ENCODE results near the gene TMEM273. TPM values are rescaled to one million over a fixed set of nuclear protein-coding genes. Genes with fewer than 3 reads are reported as not detected.

The TMEM273 gene
- total RNA-seq, 2 donors from 2014 or later: 4.3 to 9.3 TPM

DNA sequence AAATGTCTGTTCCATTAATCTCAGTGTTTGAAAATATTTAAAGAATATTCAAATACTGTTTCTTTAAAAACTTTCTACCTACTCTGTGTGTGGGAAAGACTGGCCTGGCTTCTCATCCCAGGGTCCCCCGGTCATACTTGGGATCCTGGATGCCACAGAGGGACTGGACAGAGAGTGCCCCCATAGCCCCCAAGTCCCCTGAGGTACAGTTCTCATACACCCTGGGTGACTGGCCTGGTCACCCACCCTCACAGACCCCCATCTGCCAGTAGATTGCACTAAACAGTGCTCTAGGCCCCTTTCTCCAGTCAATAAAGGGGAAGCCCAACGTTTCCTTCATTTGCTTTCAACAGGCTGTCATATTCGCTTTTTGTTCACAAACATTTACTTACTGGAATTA is 3.0 kb downstream of the TMEM273 start:
- no peak for ATAC-seq
- Histone ChIP-seq H3K36me3 (replicated peaks in 1 of 2; ENCODE audit: insufficient read depth in 1 of 2, low read depth in 2 of 2) (no peaks in the 10 kb centered on the region), H3K4me3 (no peak overlapping the region), H3K27me3 (no peaks in the 10 kb centered on the region), H3K27ac (no peak overlapping the region), H3K9me3 (no peaks in the 10 kb centered on the region), H3K4me1 (no peaks in the 10 kb centered on the region)
- DNase-seq: no peak
- no peak for TF ChIP-seq POLR2A (IDR thresholded peaks at IDR 0.05)
- TF ChIP-seq, protein P1, sequence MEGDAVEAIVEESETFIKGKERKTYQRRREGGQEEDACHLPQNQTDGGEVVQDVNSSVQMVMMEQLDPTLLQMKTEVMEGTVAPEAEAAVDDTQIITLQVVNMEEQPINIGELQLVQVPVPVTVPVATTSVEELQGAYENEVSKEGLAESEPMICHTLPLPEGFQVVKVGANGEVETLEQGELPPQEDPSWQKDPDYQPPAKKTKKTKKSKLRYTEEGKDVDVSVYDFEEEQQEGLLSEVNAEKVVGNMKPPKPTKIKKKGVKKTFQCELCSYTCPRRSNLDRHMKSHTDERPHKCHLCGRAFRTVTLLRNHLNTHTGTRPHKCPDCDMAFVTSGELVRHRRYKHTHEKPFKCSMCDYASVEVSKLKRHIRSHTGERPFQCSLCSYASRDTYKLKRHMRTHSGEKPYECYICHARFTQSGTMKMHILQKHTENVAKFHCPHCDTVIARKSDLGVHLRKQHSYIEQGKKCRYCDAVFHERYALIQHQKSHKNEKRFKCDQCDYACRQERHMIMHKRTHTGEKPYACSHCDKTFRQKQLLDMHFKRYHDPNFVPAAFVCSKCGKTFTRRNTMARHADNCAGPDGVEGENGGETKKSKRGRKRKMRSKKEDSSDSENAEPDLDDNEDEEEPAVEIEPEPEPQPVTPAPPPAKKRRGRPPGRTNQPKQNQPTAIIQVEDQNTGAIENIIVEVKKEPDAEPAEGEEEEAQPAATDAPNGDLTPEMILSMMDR (IDR thresholded peaks at IDR 0.05): no peak
- WGBS, 2 donors: 69 to 73% methylated on average over 3 of the region's 3 CpGs
- intact Hi-C loops (cut with DNase I): no loop called here

DNA sequence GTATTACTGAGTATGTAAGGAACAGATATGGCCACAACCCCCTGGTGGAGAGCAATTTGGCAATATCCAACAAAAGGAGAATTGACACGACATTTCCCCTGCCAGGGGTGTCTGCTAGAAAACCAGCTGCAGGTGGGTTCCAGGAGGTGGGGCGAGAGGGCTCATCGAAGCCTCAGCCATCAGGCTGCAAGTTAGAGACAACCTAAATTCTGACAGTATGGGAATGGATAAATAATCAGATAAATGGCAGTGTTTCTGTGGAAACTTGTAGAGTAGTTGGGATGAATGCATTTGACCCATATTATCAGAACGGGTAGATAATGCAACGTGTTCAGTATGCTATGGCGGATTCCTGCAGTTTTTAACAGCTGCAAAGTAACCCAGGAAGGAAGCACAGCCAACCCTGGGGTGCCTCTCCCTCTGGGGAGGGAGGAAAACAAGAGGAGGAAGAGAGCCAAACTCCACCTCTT is 3.5 kb downstream of the TMEM273 start:
- intact Hi-C loops (cut with DNase I): no loop called here
- H3K4me1 ChIP-seq: no peaks in the 10 kb centered on the region
- no peaks in the 10 kb centered on the region for H3K36me3 ChIP-seq (replicated peaks in 1 of 2; ENCODE audit: insufficient read depth in 1 of 2, low read depth in 2 of 2)
- ATAC-seq: no peak
- H3K27me3 ChIP-seq: no peaks in the 10 kb centered on the region
- no peaks in the 10 kb centered on the region for H3K9me3 ChIP-seq
- no peak overlapping the region for H3K27ac ChIP-seq
- TF ChIP-seq POLR2A (IDR thresholded peaks at IDR 0.05): no peak
- TF ChIP-seq, protein P1 (IDR thresholded peaks at IDR 0.05): no peak
- no peak overlapping the region for H3K4me3 ChIP-seq
- 43 to 58% methylated on average over 6 of the region's 6 CpGs for WGBS, 2 donors
- no peak for DNase-seq

DNA sequence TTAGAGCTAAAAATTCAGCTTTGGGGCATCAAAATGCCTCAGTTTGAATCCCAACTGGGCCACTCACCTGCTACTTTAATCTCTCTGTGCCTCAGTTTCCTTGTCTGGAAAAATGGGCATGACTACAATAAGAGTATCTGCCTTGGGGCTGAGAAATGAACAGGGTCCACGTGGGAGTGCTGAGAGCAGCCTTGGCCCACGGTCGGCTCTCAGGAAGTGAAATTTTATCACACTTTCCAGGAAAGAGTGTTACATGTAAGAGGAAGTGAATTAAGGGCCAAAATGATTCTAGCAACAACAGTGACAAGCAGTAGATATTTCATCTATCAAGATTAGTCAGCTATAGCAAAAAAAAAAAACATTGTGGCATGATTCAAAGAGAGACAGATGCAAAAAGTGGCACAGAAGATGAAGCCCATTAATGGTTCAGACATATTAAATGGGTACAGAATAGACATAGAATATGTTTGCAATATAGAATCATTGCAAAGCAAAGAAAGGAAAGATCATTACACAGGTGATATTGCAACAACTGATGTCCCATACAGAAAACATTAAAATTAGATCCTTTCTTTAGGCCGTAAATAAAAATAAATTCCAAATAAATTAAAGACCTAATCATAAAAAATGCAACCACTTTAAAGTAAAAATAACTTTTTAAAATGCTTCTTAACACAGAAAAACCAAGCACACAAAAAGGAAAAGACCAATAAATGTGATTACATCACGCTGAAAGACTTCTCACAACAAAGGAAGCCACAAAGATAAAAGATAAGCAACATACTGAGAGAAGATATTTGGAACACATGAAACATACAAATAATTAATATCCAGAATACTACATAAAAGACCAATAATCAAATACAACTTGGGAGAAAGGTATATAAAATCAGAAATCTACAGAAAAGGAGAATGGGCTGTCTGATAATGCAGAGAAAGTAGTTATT is 4.3 kb downstream of the TMEM273 start:
- no peak for ATAC-seq
- no peaks in the 10 kb centered on the region for H3K4me1 ChIP-seq
- no peak overlapping the region for H3K27ac ChIP-seq
- no peaks in the 10 kb centered on the region for H3K27me3 ChIP-seq
- 69% methylated on average over 5 of the region's 5 CpGs for WGBS, 2 donors
- no peak overlapping the region for H3K4me3 ChIP-seq
- TF ChIP-seq, protein P1 (IDR thresholded peaks at IDR 0.05): no peak
- no peak for TF ChIP-seq POLR2A (IDR thresholded peaks at IDR 0.05)
- no peak for DNase-seq
- intact Hi-C loops (cut with DNase I): no loop called here
- no peaks in the 10 kb centered on the region for H3K9me3 ChIP-seq
- H3K36me3 ChIP-seq (replicated peaks in 1 of 2; ENCODE audit: insufficient read depth in 1 of 2, low read depth in 2 of 2): no peaks in the 10 kb centered on the region

DNA sequence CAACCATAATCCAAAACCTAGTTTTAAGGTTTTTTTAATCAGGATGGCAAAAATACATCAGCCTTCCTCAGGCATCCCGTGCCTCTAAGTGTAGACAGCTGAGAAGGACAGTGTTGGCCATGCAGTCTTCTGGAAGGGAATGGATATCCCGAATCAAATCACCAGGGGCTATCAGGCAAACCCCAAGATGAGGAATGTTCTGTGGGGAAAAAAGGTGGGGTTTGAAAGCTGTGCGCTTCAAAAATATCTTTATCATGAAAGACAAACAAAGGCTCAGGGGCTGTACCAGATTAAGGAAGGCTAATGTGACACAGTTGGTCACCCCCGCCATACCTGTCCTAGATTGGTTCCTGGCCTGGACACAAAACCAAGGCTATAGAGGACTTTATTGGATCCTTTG is 5.4 kb downstream of the TMEM273 start:
- H3K4me3 ChIP-seq: no peak overlapping the region
- H3K9me3 ChIP-seq: no peaks in the 10 kb centered on the region
- DNase-seq: no peak
- intact Hi-C loops (cut with DNase I): no loop called here
- TF ChIP-seq, protein P1 (IDR thresholded peaks at IDR 0.05): no peak
- no peak overlapping the region for H3K27ac ChIP-seq
- H3K4me1 ChIP-seq: no peaks in the 10 kb centered on the region
- no peaks in the 10 kb centered on the region for H3K27me3 ChIP-seq
- no peaks in the 10 kb centered on the region for H3K36me3 ChIP-seq (replicated peaks in 1 of 2; ENCODE audit: insufficient read depth in 1 of 2, low read depth in 2 of 2)
- no peak for ATAC-seq
- WGBS, 2 donors: 47 to 48% methylated on average over 4 of the region's 4 CpGs
